GM12864 (cell line): ENCODE data around the gene DHX16.
A peak's percentile ranks its signal among the peaks of the same experiment; 100 is the strongest.

Source experiments
- DNase-seq: peaks from one replicate; pipeline ENCODE4 v3.0.0-alpha.2; 2011; ENCODE audit warnings: low read depth
- H3K4me3 ChIP-seq: 2 replicates; pipeline ENCODE4 v1.5.1; 2011; ENCODE audit warnings: mild to moderate bottlenecking, low read depth, low read length, control low read depth
- CTCF ChIP-seq: IDR thresholded peaks from 2 replicates; pipeline ENCODE4 v1.5.1; 2011; ENCODE audit warnings: low read depth, mild to moderate bottlenecking, moderate library complexity, low read length, control low read depth, inconsistent platforms; ENCODE audit errors: missing control alignments

The DHX16 gene

GRCh38 chr6:30618270-30618797 lies 54.5 kb downstream of the DHX16 start:
- no peak for DNase-seq
- H3K4me3 ChIP-seq = peak overlapping the region; percentile 78
- no peak for TF ChIP-seq CTCF

- TF ChIP-seq CTCF = no peak
- peak within 1 kb of the TSS; percentile 81 for H3K4me3 ChIP-seq
- DNase-seq = peak; percentile 98
These were observed 55.1 kb downstream of the DHX16 start, which contains the start of gene MRPS18B for GRCh38 chr6:30617565-30618269. TSS of gene MRPS18B (plus strand) at chr6:30617840. CDS start at chr6:30617866, 26 bp downstream.

- DNase-seq = peak; percentile 100
- no peak for TF ChIP-seq CTCF
- H3K4me3 ChIP-seq = peak within 1 kb of the TSS; percentile 81
These were observed 55.8 kb downstream of the DHX16 start, which contains the start of gene PPP1R10 for GRCh38 chr6:30616811-30617564. TSS of gene PPP1R10 (minus strand) at chr6:30617243. CDS start at chr6:30609944, 7,299 bp downstream.

GRCh38 chr6:30615958-30616810 lies 56.6 kb downstream of the DHX16 start:
- TF ChIP-seq CTCF = no peak
- peak overlapping the region; percentile 81 for H3K4me3 ChIP-seq
- DNase-seq = no peak

GRCh38 chr6:30615219-30615957 lies 57.4 kb downstream of the DHX16 start:
- H3K4me3 ChIP-seq = peak overlapping the region; percentile 81
- no peak for DNase-seq
- TF ChIP-seq CTCF = no peak

- no peak for TF ChIP-seq CTCF
- peak; percentile 96 for DNase-seq
- H3K4me3 ChIP-seq = peak overlapping the region; percentile 81
These were observed 58.0 kb downstream of the DHX16 start for GRCh38 chr6:30614843-30615218.
